ENCODE data around the gene MIEN1. TPM values are rescaled to one million over a fixed set of nuclear protein-coding genes. Genes with fewer than 3 reads are reported as not detected.
A peak's percentile ranks its signal among the peaks of the same experiment; 100 is the strongest.

Gene MIEN1
- total and polyA plus RNA-seq, 5 donors: 53.6 to 152 (median 65.3) TPM

- Histone ChIP-seq H3K4me3 (ENCODE audit: low read length) (no peak overlapping the region), H3K27me3 (ENCODE audit: control insufficient read depth, insufficient read depth) (no peaks in the 10 kb centered on the region), H3K27ac (ENCODE audit: low read length) (no peak overlapping the region), H3K4me1 (ENCODE audit: control insufficient read depth, insufficient read depth, low read length) (no peaks in the 10 kb centered on the region), H3K9me3 (ENCODE audit: control insufficient read depth, low read length) (no peaks in the 10 kb centered on the region)
- intact Hi-C loops (cut with DNase I): no loop called here
- DNase-seq (no peak), ATAC-seq (no peak)
- 84% methylated on average over 5 of the region's 5 CpGs for WGBS
These were observed 35.7 kb downstream of the MIEN1 start for GRCh38 chr17:39694593-39694992.

- Histone ChIP-seq H3K4me3 (ENCODE audit: low read length) (no peak overlapping the region), H3K4me1 (ENCODE audit: control insufficient read depth, insufficient read depth, low read length) (no peaks in the 10 kb centered on the region), H3K27me3 (ENCODE audit: control insufficient read depth, insufficient read depth) (no peaks in the 10 kb centered on the region), H3K9me3 (ENCODE audit: control insufficient read depth, low read length) (no peaks in the 10 kb centered on the region), H3K27ac (ENCODE audit: low read length) (no peak overlapping the region)
- ATAC-seq (no peak), DNase-seq (no peak)
- intact Hi-C loops (cut with DNase I): no loop called here
- WGBS: 42% methylated on average over 3 of the region's 3 CpGs
These were observed 41.4 kb downstream of the MIEN1 start for GRCh38 chr17:39688945-39689344.

GRCh38 chr17:39688475-39688835 lies 41.9 kb downstream of the MIEN1 start:
- H3K27me3 ChIP-seq (ENCODE audit: control insufficient read depth, insufficient read depth): no peaks in the 10 kb centered on the region
- no peaks in the 10 kb centered on the region for H3K4me1 ChIP-seq (ENCODE audit: control insufficient read depth, insufficient read depth, low read length)
- intact Hi-C loops (cut with DNase I): no loop called here
- H3K4me3 ChIP-seq (ENCODE audit: low read length): peak overlapping the region; percentile 96
- WGBS: 11% methylated on average over 6 of the region's 6 CpGs
- peak overlapping the region; percentile 100 for H3K27ac ChIP-seq (ENCODE audit: low read length)
- no peaks in the 10 kb centered on the region for H3K9me3 ChIP-seq (ENCODE audit: control insufficient read depth, low read length)
- no peak for DNase-seq
- ATAC-seq: peak in 1 of 2 donors; percentile 4

GRCh38 chr17:39687546-39688474 lies 42.5 kb downstream of the MIEN1 start, which contains the start of gene PGAP3:
PGAP3 (minus strand) TSS chr17:39688057; CDS start chr17:39688014, 43 bp downstream.
- intact Hi-C loops (cut with DNase I): no loop called here
- no peaks in the 10 kb centered on the region for H3K27me3 ChIP-seq (ENCODE audit: control insufficient read depth, insufficient read depth)
- peak within 1 kb of the TSS; percentile 96 for H3K4me3 ChIP-seq (ENCODE audit: low read length)
- no peaks in the 10 kb centered on the region for H3K9me3 ChIP-seq (ENCODE audit: control insufficient read depth, low read length)
- peak; percentile 95 to 96 for ATAC-seq
- peak within 1 kb of the TSS; percentile 100 for H3K27ac ChIP-seq (ENCODE audit: low read length)
- peak; percentile 91 to 96 (median 94) for DNase-seq
- 3% methylated on average over 45 of the region's 45 CpGs for WGBS
- H3K4me1 ChIP-seq (ENCODE audit: control insufficient read depth, insufficient read depth, low read length): no peaks in the 10 kb centered on the region

- Histone ChIP-seq H3K27me3 (ENCODE audit: control insufficient read depth, insufficient read depth) (no peaks in the 10 kb centered on the region), H3K9me3 (ENCODE audit: control insufficient read depth, low read length) (no peaks in the 10 kb centered on the region), H3K27ac (ENCODE audit: low read length) (no peak overlapping the region), H3K4me3 (ENCODE audit: low read length) (peak overlapping the region; percentile 96), H3K4me1 (ENCODE audit: control insufficient read depth, insufficient read depth, low read length) (no peaks in the 10 kb centered on the region)
- intact Hi-C loops (cut with DNase I): no loop called here
- 59% methylated on average over 6 of the region's 6 CpGs for WGBS
- ATAC-seq (no peak), DNase-seq (no peak)
These were observed 43.2 kb downstream of the MIEN1 start for GRCh38 chr17:39687101-39687545.

GRCh38 chr17:39684369-39685192 lies 45.8 kb downstream of the MIEN1 start:
- DNase-seq (peak; percentile 2 to 41 (median 38)), ATAC-seq (no peak)
- Histone ChIP-seq H3K9me3 (ENCODE audit: control insufficient read depth, low read length) (no peaks in the 10 kb centered on the region), H3K27ac (ENCODE audit: low read length) (no peak overlapping the region), H3K4me1 (ENCODE audit: control insufficient read depth, insufficient read depth, low read length) (no peaks in the 10 kb centered on the region), H3K27me3 (ENCODE audit: control insufficient read depth, insufficient read depth) (no peaks in the 10 kb centered on the region), H3K4me3 (ENCODE audit: low read length) (no peak overlapping the region)
- WGBS: 91% methylated on average over 12 of the region's 12 CpGs
- intact Hi-C loops (cut with DNase I): no loop called here

GRCh38 chr17:39683295-39683939 lies 46.9 kb downstream of the MIEN1 start:
- H3K27ac ChIP-seq (ENCODE audit: low read length): no peak overlapping the region
- H3K27me3 ChIP-seq (ENCODE audit: control insufficient read depth, insufficient read depth): no peaks in the 10 kb centered on the region
- DNase-seq (peak in 1 of 3 donors; percentile 11), ATAC-seq (no peak)
- H3K4me3 ChIP-seq (ENCODE audit: low read length): no peak overlapping the region
- 89% methylated on average over 9 of the region's 9 CpGs for WGBS
- no peaks in the 10 kb centered on the region for H3K9me3 ChIP-seq (ENCODE audit: control insufficient read depth, low read length)
- peaks cover 2% of the 10 kb centered on the region for H3K4me1 ChIP-seq (ENCODE audit: control insufficient read depth, insufficient read depth, low read length)
- intact Hi-C loops (cut with DNase I): no loop called here

GRCh38 chr17:39679521-39680192 lies 50.7 kb downstream of the MIEN1 start:
- Histone ChIP-seq H3K9me3 (ENCODE audit: control insufficient read depth, low read length) (no peaks in the 10 kb centered on the region), H3K4me1 (ENCODE audit: control insufficient read depth, insufficient read depth, low read length) (peaks cover 22% of the 10 kb centered on the region), H3K4me3 (ENCODE audit: low read length) (no peak overlapping the region), H3K27ac (ENCODE audit: low read length) (peak overlapping the region; percentile 84), H3K27me3 (ENCODE audit: control insufficient read depth, insufficient read depth) (no peaks in the 10 kb centered on the region)
- intact Hi-C loops (cut with DNase I): loop anchor here in 1 of 4 donors (10.0 kb wide), 1 partner anchor 55 kb away; the partner anchor contains the start of gene PPP1R1B
- peak; percentile 38 to 72 (median 53) for DNase-seq
- peak; percentile 34 to 44 for ATAC-seq
- 56% methylated on average over 12 of the region's 12 CpGs for WGBS

Measured in right cardiac atrium (tissue), 5 donors.